Stimulated activated CD4-positive, alpha-beta T cell treated with anti-CD3 and anti-CD28 coated beads, TNF-alpha, amount 100 ng/mL, for 4 hours (primary cell): ENCODE results near the gene YY2.
"Not testable (repeated sequence)": the region's sequence is repeated elsewhere in the genome, so short reads cannot be mapped to it uniquely, and the experiment has no call there.

Experiments used
- DNase-seq, 3 experiments: peaks; one replicate each; pipeline ENCODE4 v3.0.0-alpha.2; 2020; ENCODE audit warnings: low read depth in 3 of 3

Gene YY2

GRCh38 chrX:21855937-21856415 is at the start of gene YY2:
Gene YY2 (plus strand): TSS chrX:21855987. CDS start chrX:21856485, 498 bp downstream.
- no peak for DNase-seq

DNA sequence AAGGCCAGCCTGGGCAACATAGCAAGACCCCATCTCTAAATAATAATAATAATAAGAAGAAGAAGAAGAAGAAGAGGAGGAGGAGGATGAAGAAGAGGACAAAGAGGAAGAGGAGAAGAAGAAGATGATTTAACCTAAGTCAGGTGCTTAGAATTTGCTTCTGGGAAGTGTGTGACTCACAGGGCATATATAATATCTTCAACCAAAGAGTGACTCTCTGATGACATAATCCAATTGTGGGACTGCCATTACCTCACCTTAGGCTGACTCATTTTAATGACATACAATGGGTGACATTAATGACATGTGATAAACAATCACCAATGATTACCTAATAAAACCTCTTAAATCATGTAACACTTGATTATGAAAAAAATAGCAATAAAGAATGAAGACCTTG is 49.1 kb upstream of the YY2 start:
- DNase-seq = no peak

- DNase-seq = no peak
Observed at GRCh38 chrX:21811832-21812231, 44.0 kb upstream of the YY2 start.

DNA sequence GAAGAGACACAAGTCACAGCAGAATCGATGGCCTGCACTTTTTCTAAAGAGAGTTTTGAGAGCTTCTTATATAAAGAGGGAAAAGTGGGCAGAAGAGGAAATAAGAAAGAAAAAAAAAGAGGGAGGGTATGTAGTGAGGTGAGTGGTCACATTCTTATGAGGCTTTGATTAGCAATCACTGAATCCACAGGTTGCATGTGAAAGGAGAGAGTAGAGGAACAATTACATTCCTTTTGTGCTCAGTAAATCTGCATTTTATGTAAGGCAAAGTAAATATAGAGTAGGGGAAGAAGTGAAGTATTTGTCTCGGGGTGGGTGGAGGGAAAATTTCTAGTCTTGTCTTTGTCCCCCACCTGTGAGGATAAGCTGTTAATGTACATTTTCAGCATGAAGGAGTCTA is 43.2 kb upstream of the YY2 start:
- DNase-seq = no peak

- no peak for DNase-seq
Observed at GRCh38 chrX:21813612-21814368, 42.0 kb upstream of the YY2 start.

DNA sequence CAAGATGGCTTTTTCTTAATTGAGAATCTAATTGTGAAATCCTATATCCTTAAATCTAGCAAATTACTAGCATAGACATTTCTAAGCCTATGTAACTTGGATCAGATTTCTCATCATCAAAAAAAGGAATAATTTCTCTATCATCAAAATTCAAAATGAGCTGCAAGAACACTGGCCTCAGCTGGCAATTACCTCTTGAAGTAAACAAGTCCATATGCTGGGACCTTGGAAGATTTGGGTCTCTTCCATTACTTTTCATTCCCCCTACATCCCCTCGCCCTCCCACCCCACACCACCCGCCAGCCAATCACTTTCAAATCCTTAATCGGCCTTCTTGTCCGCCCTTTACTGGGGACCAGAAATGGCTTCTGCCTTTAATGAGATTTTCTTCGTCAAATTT is 39.7 kb upstream of the YY2 start:
- no peak for DNase-seq

- not testable (repeated sequence) for DNase-seq
Observed at GRCh38 chrX:21820170-21820569, 35.6 kb upstream of the YY2 start.

DNA sequence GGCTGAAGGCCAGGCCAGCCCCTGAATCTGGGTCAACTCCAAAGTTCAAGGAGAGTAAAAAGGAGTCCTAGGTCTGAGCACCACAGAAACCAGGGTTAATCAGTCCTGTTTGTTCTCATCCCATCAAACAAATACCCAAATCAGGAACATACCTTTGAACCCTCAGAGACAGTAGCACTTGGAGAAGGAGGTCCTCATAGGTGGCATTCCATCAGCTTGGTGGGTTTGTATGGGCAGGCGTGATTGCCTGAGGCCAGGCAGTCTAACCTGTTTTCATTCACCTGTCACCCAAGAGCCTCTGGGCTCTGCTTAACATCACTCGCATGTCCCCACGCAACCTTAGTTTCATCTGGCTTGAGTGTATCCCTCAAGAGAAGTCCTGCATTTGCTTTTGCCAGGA is 33.9 kb upstream of the YY2 start:
- no peak for DNase-seq

DNA sequence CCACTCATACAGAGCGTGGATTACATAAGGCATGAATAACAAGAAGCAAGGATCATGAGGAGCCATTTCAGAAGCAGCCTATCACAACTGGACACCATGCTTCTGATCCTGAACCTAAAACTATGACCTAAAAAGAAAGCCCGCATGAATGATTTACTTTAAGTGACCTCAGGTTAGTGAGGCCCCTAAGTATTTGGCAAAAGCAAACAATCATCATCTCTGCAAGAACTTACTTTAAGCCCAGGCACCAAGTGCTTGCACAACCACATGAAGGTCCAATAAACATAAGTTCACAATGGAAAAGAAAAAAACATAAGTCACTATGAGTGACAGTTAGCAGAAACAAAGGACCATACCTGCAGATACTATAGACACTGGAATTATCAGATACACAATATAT is 24.3 kb upstream of the YY2 start:
- DNase-seq = no peak

DNA sequence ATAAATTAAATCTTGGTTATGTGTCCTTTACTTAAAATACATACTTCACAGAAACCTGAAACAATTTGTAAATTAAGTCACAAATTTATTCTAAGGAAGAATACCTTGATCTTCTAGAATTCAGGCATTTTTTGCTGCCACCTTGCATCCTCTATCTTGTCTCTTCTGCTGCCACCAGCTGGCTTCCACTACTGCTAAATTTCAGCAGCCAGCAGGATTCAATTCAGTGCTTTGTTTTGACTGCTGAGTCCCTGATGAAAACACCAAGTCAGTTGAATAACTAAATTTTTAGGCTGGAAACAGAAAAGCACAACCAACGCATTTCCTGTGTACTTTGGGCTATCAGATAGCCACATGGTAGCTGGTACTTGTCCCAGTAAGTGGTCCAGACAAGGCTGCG is 18.7 kb upstream of the YY2 start:
- no peak for DNase-seq

- no peak for DNase-seq
Observed at GRCh38 chrX:21838937-21839333, 16.9 kb upstream of the YY2 start.

GRCh38 chrX:21839334-21840192 is 16.2 kb upstream of the YY2 start, which contains the start of gene MBTPS2:
Gene MBTPS2 (plus strand): TSS chrX:21839617. CDS start chrX:21839735, 118 bp downstream.
- peak; percentile 56 to 66 (median 61) for DNase-seq

DNA sequence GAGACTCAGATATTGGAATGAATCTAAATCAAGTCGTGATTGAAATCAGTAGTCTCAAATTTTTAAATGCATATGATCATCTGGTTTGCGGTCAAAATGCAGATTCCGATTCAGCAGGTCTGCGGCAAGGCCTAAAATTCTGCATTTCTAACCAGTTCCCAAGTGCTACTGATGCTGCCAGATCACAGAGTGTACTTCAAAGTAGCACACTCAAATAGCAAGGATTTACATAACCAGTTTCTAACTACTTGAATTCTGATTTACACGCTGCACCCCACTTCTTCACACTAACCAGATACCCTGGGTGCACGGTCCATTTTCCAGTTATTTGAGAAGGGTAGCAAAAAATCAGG is 15.6 kb upstream of the YY2 start:
- DNase-seq = no peak

DNA sequence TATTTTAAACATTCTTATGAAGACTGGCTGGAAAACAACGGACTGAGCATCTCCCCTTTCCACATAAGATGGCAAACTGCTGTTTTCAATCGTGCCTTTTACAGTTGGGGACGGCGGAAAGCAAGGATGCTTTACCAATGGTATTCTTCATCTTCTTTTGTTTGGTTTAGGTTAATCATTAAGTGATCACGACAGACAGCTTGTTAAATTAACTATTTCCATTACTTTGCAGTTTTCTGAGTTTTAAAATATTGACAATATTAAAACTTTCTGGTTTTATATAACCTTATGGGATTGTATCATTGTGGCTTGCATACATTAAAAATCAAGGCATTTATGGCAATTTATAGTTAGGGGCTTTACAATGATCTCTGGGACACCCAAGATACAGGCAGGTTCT is 12.6 kb upstream of the YY2 start:
- no peak for DNase-seq

GRCh38 chrX:21845096-21845495 is 10.7 kb upstream of the YY2 start:
- no peak for DNase-seq

- DNase-seq = no peak
Observed at GRCh38 chrX:21847342-21847741, 8.4 kb upstream of the YY2 start.

GRCh38 chrX:21853578-21853977 is 2.2 kb upstream of the YY2 start:
- no peak for DNase-seq

GRCh38 chrX:21856504-21856903 is 717 bp downstream of the YY2 start:
- DNase-seq = no peak

GRCh38 chrX:21863241-21863640 is 7.5 kb downstream of the YY2 start:
- DNase-seq = no peak

GRCh38 chrX:21865436-21865835 is 9.6 kb downstream of the YY2 start:
- DNase-seq = no peak

DNA sequence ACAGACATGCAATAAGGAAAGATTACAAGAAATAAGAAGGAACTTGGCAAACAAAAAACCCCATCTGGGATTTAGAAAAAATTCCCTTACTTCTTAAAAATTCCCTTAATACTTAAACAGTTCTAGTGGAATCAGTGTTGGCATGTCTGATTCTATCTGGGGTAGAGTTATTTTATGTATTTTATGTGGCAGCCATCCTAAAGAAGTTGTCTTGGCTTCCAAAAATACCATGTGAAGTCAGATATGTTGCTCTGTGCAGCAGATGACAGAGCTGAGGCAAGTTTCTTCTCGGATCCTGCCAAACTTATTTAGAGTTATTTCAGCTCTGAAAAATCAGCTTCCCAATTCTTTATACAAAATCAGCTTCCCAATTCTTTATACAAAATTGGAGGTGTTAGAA is 14.7 kb downstream of the YY2 start:
- no peak for DNase-seq

GRCh38 chrX:21873063-21873775 is 17.4 kb downstream of the YY2 start:
- no peak for DNase-seq
